ENCODE results near the gene INPP5A.
"Not testable (repeated sequence)": the region's sequence is repeated elsewhere in the genome, so short reads cannot be mapped to it uniquely, and the experiment has no call there.

The INPP5A gene

DNA sequence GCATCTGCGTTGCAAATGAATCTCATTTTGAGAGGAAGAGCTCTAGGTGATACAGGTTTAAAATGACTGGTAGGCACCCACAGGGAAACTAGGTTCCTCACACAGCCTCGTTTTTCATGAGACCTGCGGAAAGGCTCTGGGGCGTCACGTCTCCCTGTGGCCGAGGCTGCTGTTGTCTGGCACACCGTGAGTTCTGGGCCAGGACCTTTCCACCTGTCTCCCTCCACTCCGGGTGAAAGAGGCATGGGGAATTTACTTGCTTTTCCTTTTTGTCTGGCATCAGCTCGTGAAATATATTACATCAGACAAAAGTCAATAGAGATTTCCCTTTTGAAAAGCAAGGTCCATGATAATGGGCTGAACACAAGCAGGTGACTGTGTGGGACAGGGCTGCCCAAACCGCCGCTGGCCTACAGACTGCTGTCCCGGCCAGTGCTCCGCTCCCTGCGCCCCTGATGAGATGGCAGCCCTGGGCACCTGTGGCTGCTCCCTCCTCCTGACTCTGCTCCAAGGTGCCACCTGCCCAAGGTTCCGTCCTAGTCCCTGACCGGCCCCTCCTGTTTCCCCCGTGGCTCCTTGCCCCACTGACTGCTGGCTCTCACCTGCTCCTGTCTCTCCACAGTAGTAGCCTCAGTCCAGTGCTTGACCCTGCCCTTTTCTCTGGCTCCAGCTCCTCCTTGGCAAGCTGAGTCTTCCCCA is 138.8 kb downstream of the INPP5A start:
- TF ChIP-seq, protein P1, sequence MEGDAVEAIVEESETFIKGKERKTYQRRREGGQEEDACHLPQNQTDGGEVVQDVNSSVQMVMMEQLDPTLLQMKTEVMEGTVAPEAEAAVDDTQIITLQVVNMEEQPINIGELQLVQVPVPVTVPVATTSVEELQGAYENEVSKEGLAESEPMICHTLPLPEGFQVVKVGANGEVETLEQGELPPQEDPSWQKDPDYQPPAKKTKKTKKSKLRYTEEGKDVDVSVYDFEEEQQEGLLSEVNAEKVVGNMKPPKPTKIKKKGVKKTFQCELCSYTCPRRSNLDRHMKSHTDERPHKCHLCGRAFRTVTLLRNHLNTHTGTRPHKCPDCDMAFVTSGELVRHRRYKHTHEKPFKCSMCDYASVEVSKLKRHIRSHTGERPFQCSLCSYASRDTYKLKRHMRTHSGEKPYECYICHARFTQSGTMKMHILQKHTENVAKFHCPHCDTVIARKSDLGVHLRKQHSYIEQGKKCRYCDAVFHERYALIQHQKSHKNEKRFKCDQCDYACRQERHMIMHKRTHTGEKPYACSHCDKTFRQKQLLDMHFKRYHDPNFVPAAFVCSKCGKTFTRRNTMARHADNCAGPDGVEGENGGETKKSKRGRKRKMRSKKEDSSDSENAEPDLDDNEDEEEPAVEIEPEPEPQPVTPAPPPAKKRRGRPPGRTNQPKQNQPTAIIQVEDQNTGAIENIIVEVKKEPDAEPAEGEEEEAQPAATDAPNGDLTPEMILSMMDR (conservative IDR thresholded peaks at IDR 0.05; ENCODE audit: low read depth, low read length): no peak
- no peak for DNase-seq (ENCODE audit: low read depth)

DNA sequence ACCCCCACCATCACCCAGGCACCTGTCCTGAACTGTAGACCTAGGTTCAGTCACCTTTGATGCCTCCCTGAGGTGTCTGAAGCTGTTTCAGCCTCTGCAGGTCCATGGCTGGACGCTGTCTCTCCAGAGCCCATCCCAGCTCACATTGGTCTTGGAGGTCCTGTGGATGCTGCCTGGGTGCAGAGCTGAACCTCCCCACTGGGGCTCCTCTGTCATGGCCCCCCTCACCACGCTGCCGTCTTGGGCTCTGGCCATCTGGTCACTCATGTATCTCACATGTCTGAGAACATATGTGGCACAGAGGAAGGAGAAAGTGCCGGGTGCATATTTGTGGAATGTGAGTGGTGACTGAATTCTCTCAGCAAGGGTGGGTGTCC is 139.5 kb downstream of the INPP5A start:
- TF ChIP-seq, protein P1 (conservative IDR thresholded peaks at IDR 0.05; ENCODE audit: low read depth, low read length): no peak
- no peak for DNase-seq (ENCODE audit: low read depth)
- H3K4me3 ChIP-seq (ENCODE audit: low read length): no peak overlapping the region

More for the DNA sequence above, 138.8 kb downstream of the INPP5A start:
- no peak overlapping the region for H3K4me3 ChIP-seq (ENCODE audit: low read length)

DNA sequence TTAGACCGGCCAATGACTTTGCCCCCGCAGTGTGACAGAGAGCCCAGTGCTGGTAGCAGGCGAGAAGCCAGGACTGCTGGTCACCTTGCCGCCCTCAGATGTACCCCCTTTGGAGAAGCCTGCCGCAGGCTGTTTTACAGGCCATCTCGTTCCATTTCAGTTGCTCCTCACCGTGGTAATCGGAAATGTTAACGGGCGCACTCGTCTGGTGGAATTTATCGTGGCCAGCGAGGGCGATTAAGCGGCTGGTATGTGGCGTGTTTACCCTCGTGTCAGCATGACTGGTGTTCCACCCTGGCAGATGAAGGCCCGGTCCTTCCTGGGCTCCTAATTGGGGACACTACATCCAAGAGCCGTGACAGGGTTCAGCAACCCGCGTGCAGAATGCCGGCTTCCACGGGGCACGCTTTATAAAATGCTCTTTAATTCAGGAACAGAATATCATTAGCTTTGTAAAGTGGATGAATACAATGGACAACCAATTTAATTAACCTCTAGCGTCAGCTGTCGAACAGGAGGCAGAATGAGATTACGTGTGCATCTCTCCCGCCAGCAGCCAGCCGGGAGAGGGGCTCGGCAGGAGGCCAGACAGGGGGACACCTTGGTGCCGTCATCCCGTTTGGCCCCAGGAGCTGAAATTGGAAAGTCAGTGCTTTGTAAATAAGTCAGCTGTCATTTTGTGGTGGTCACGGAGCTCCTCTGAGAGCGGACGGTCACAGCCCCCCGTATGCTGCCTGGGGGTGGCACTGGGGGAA is 140.1 kb downstream of the INPP5A start:
- no peak overlapping the region for H3K4me3 ChIP-seq (ENCODE audit: low read length)
- DNase-seq (ENCODE audit: low read depth): no peak
- TF ChIP-seq, protein P1 (conservative IDR thresholded peaks at IDR 0.05; ENCODE audit: low read depth, low read length): no peak

DNA sequence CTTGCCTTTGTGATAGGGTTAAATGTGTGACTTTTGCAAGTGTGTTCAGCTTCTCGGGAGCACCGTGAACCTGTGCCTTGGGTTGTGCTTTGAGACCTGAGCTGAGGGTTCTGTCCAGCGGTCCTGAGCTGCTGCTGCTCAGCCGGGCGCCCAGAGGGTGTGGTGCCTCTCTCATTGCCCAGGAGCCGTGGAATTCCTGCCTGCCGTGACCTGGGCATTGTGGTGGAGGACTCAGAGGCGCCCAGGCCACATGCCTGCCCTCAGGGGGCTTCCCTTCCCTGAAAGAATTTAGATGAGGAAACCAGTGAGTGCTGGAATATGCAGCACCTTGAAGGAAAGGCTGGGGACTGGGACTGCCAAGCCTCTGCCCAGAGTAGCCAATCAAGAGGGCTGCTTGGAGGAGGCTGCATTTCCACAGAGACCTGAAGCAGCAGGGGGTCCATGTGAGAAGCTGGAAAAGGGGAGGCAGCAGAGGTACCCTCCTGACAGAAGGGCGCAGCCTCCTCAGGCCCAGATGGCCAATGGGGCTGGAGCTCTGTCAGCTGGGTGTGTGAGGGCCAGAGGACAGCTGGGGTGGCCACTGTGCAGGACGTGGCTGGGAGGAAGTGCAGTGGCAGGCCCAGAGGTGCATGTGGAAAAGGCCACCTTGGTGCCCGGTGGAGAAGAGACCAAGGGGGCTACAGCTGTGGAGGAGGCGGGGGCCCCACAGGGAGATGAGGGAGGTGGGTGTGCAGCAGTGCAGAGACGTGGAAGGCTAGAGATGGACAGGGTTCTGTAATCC is 141.0 kb downstream of the INPP5A start:
- DNase-seq (ENCODE audit: low read depth): no peak
- TF ChIP-seq, protein P1 (conservative IDR thresholded peaks at IDR 0.05; ENCODE audit: low read depth, low read length): no peak
- no peak overlapping the region for H3K4me3 ChIP-seq (ENCODE audit: low read length)

DNA sequence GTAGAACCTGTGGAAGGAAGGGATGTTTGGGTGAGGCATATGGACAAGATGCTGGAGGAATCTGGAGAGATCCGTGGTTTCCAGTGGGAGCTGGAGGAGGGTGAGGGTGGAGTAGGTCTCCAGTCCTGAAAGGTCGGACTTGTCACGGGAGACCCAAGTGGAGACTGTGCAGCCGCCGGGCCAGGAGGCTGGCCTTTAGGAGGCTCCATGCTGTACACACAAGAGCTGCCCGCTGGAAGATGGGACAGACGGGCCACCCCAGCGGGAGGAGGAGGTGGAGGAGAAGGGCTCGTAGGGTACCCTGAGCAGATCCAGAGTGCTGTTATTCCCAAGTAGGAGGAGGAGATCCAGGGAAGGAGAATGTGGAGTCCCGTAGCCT is 141.6 kb downstream of the INPP5A start:
- TF ChIP-seq, protein P1 (conservative IDR thresholded peaks at IDR 0.05; ENCODE audit: low read depth, low read length): no peak
- H3K4me3 ChIP-seq (ENCODE audit: low read length): no peak overlapping the region
- no peak for DNase-seq (ENCODE audit: low read depth)

DNA sequence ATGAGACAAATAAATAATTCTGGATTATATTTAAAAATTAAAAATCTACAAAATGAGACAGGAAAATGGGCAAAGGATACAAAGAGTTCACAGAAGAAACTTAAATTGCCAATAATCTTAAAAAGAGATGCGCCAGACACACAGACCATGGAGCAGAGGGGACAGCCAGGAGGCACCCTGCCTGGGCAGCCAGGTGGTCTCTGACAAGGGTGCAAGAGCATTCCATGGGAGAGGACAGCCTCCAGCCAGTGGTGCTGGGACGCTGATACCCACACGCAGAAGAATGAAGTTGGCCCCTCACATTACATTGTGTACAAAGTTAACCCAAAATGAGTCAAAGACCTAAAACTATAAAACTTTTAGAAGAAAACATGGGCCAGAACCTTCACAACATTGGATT is 142.1 kb downstream of the INPP5A start:
- no peak for DNase-seq (ENCODE audit: low read depth)
- TF ChIP-seq, protein P1 (conservative IDR thresholded peaks at IDR 0.05; ENCODE audit: low read depth, low read length): no peak
- H3K4me3 ChIP-seq (ENCODE audit: low read length): no peak overlapping the region

DNA sequence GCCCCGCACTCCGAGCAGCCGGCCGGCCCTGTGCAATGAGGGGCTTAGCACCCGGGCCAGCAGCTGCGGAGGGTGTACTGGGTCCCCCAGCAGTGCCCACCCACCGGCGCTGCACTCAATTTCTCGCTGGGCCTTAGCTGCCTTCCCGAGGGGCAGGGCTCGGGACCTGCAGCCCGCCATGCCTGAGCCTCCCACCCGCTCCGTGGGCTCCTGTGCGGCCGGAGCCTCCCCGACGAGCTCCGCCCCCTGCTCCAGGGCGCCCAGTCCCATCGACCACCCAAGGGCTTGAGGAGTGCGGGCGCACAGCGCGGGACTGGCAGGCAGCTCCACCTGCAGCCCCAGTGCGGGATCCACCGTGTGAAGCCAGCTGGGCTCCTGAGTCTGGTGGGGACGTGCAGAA is 143.2 kb downstream of the INPP5A start:
- DNase-seq (ENCODE audit: low read depth); H3K4me3 ChIP-seq (ENCODE audit: low read length): not testable (repeated sequence)
